K562 (cell line): ENCODE data around the gene TFAP2A. TPM values are rescaled to one million over a fixed set of nuclear protein-coding genes. Genes with fewer than 3 reads are reported as not detected.

Source experiments
- ATAC-seq: fragments of 200-7000 bp; cut with Tn5 transposase; 3 replicates; pipeline ENCODE4 v1.9.1; 2020; ENCODE audit warnings: moderate library complexity
- BruUV-seq: library from RNA; stranded (reverse); fragments of 400-500 nt; replicated peaks from 2 replicates; lab custom pipeline; 2021; lab: Mats Ljungman, UMichigan
- CTCF ChIA-PET: fragments of 300-600 bp; formaldehyde crosslinking; extraction: SDS; loops from one replicate; lab custom pipeline; 2021; ENCODE audit warnings: low intra/inter-chr PET ratio; lab: Yijun Ruan, JAX
- POLR2A ChIA-PET: fragments of 300-600, 350-650 bp; sonication (Branson Sonifier 250); formaldehyde crosslinking; extraction: SDS; loops from one replicate; lab custom pipeline; 2021; ENCODE audit warnings: antibody characterized with exemption, inconsistent platforms; lab: Yijun Ruan, JAX
- DNase-seq, 4 experiments: peaks; one replicate each; pipeline versions ENCODE4 v3.0.0 to v3.0.0-alpha.2; 2011 to 2018; ENCODE audit warnings: low spot score in 3 of 4, mixed read lengths in 3 of 4; ENCODE audit errors: extremely low read depth in 1 of 4
- FAIRE-seq: peaks from 2 replicates; lab custom pipeline; 2011; peaks lifted over from hg19 to GRCh38; lab: Jason Lieb, UNC
- H2AFZ ChIP-seq: 2 replicates; pipeline ENCODE4 v1.6.0; 2011; ENCODE audit warnings: low read depth, low read length, control low read depth, inconsistent platforms
- H3K27ac ChIP-seq: fragments of 200-600 bp; 3 replicates; pipeline ENCODE4 v1.8.0; 2011; ENCODE audit warnings: low read depth, mild to moderate bottlenecking, control low read depth, inconsistent platforms, low read length, moderate library complexity, mixed read lengths; ENCODE audit errors: extremely low read depth
- H3K27me3 ChIP-seq, 2 experiments: fragments of 300-600 bp in 1 of 2; 2 replicates in 1 of 2; 3 replicates in 1 of 2; pipeline versions ENCODE4 v1.6.0 to v1.8.0; 2011; ENCODE audit warnings: inconsistent platforms in 2 of 2, low read length in 2 of 2, mild to moderate bottlenecking in 1 of 2, mixed read lengths in 1 of 2, moderate library complexity in 1 of 2; ENCODE audit not compliant: control insufficient read depth in 2 of 2, insufficient read depth in 2 of 2
- H3K36me3 ChIP-seq: fragments of 300-600 bp; 3 replicates; pipeline ENCODE4 v1.8.0; 2011; ENCODE audit warnings: mild to moderate bottlenecking, low read length, inconsistent platforms; ENCODE audit not compliant: control insufficient read depth, insufficient read depth
- H3K4me1 ChIP-seq, 2 experiments: fragments of 200-600 bp in 1 of 2; replicated peaks in 1 of 2; 2 replicates in 1 of 2; 3 replicates in 1 of 2; pipeline versions ENCODE4 v1.5.1 to v1.8.0; 2011; ENCODE audit warnings: inconsistent platforms in 2 of 2, low read length in 2 of 2, mild to moderate bottlenecking in 1 of 2, mixed read lengths in 1 of 2, moderate library complexity in 1 of 2; ENCODE audit not compliant: control insufficient read depth in 2 of 2, insufficient read depth in 2 of 2
- H3K4me2 ChIP-seq: 2 replicates; pipeline ENCODE4 v1.6.1; 2011; ENCODE audit warnings: low read length, control low read depth, inconsistent platforms, mixed read lengths; ENCODE audit not compliant: insufficient read depth
- H3K4me3 ChIP-seq: fragments of 200-600 bp; sonication (generic), shearing (Covaris generic); 2 replicates; pipeline ENCODE4 v1.5.1; 2016; ENCODE audit warnings: control low read depth, inconsistent platforms
- H3K79me2 ChIP-seq: fragments of 200-600 bp; 3 replicates; pipeline ENCODE4 v1.8.0; 2011; ENCODE audit warnings: low read length, inconsistent platforms; ENCODE audit not compliant: control insufficient read depth, insufficient read depth
- H3K9ac ChIP-seq, 2 experiments: 2 replicates each; pipeline versions ENCODE4 v1.6.0 to v1.6.1; 2011; ENCODE audit warnings: low read depth in 2 of 2, low read length in 2 of 2, control low read depth in 1 of 2, inconsistent platforms in 1 of 2, mild to moderate bottlenecking in 1 of 2, mixed read lengths in 1 of 2; ENCODE audit not compliant: insufficient read depth in 1 of 2
- H3K9me1 ChIP-seq: one replicate; pipeline ENCODE4 v1.6.0; 2011; ENCODE audit warnings: inconsistent platforms, mild to moderate bottlenecking, low read length, moderate library complexity; ENCODE audit not compliant: control insufficient read depth, insufficient read depth
- H3K9me3 ChIP-seq: replicated peaks from 2 replicates; pipeline ENCODE4 v1.5.1; 2011; ENCODE audit warnings: low read depth, low read length, inconsistent platforms; ENCODE audit not compliant: control insufficient read depth, insufficient read depth
- H4K20me1 ChIP-seq: replicated peaks from 2 replicates; pipeline ENCODE4 v1.6.1; 2011; ENCODE audit warnings: low read length, inconsistent platforms, mixed read lengths; ENCODE audit not compliant: control insufficient read depth, insufficient read depth
- FIP1L1 ChIP-seq: fragments of 200-400 bp; formaldehyde crosslinking; IDR thresholded peaks from 2 replicates; pipeline ENCODE4 v1.6.1; 2018; ENCODE audit warnings: mild to moderate bottlenecking, low read depth, low read length; ENCODE audit not compliant: poor library complexity, severe bottlenecking
- MCM3 ChIP-seq: fragments of 450-650 bp; IDR thresholded peaks from 2 replicates; pipeline ENCODE4 v1.6.1; 2016
- WGBS: fragments of 100-300 bp; shearing (Covaris generic); methylation state at CpG from one replicate; pipeline ENCODE4 v1.1.6; 2016; ENCODE audit warnings: low coverage, mixed read lengths; ENCODE audit not compliant: insufficient coverage; ENCODE audit errors: missing lambda C conversion rate; 5-methylcytosine and 5-hydroxymethylcytosine counted together
- in situ Hi-C: fragments of 300-500 bp; cut with MboI; formaldehyde crosslinking; loops from 4 replicates; pipeline ENCODE4 v1.15.0; 2018; ENCODE audit warnings: inconsistent platforms, mixed read lengths
- intact Hi-C: fragments of 100-400 bp; cut with micrococcal nuclease; formaldehyde crosslinking; loops from 2 replicates; pipeline ENCODE4 v1.14.2; 2022
- polyA plus RNA-seq, 8 experiments: library from polyadenylated mRNA; depleted of rRNA in 4 of 8; stranded (reverse) in 5 of 8; unstranded in 3 of 8; fragments of >200 nt; fragmentation: Nextera tagmentation in 2 of 8; fragmentation: Illumina TruSeq in 1 of 8; extraction: Ambion mirVana in 2 of 8; extraction: Trizol in 1 of 8; gene quantifications; 2 replicates each; pipeline versions ENCODE4 v1.2.1 to v1.2.3, GENCODE V29; 2011 to 2014; ENCODE audit warnings: inconsistent platforms in 1 of 8, missing spikeins in 1 of 8
- total RNA-seq, 7 experiments: library from RNA; depleted of rRNA in 6 of 7; stranded (reverse); fragments of >200 nt in 6 of 7; fragmentation: Illumina TruSeq in 2 of 7; extraction: Trizol in 2 of 7; gene quantifications; 2 replicates each; pipeline versions ENCODE4 v1.2.1 to v1.2.3, GENCODE V29; 2011 to 2021; ENCODE audit warnings: low replicate concordance in 1 of 7
- TF ChIP-seq, protein P1 (sequence below): fragments of 450-650 bp; IDR thresholded peaks from 2 replicates; pipeline ENCODE4 v1.6.1; 2018; ENCODE audit warnings: mild to moderate bottlenecking, low read depth; ENCODE audit not compliant: partially characterized antibody

The TFAP2A gene
- total and polyA plus RNA-seq, 9 of the 15 experiments (the other 6 are each of a cell fraction or from before 2014, with no cell fraction given), result 0.14 to 0.53 (median 0.19) TPM; not detected in 1

DNA sequence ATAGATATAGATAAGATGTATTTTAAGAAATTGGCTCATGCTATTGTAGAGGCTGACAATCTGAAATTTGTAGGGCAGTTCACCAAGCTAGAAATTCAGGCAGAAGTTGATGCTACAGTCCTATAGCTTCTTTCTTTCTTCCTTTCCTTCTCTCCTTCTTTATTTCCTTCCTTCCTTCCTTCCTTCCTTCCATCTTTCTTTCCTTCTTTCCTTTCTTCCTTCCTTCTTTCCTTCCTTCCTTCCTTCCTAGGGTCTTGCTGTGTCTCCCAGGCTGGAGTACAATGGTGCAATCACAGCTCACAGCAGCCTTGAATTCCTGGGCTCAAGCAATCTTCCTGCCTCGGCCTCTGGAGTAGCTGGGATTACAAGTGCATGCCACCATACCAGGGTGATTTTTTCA, 55.3 kb downstream of the TFAP2A start:
- no peaks in the 10 kb centered on the region for H3K79me2 ChIP-seq
- no peak overlapping the region for H3K4me2 ChIP-seq
- no peak for DNase-seq
- CTCF ChIA-PET, result no interaction called here
- no peaks in the 10 kb centered on the region for H3K27me3 ChIP-seq
- H3K4me1 ChIP-seq, result no peaks in the 10 kb centered on the region
- intact Hi-C loops, result no loop called here
- no TSS peak for BruUV-seq
- TF ChIP-seq FIP1L1 (no peak), MCM3 (0 out of 2 replicates have a peak, but pooled peaks have one; percentile 56)
- TF ChIP-seq, protein P1, sequence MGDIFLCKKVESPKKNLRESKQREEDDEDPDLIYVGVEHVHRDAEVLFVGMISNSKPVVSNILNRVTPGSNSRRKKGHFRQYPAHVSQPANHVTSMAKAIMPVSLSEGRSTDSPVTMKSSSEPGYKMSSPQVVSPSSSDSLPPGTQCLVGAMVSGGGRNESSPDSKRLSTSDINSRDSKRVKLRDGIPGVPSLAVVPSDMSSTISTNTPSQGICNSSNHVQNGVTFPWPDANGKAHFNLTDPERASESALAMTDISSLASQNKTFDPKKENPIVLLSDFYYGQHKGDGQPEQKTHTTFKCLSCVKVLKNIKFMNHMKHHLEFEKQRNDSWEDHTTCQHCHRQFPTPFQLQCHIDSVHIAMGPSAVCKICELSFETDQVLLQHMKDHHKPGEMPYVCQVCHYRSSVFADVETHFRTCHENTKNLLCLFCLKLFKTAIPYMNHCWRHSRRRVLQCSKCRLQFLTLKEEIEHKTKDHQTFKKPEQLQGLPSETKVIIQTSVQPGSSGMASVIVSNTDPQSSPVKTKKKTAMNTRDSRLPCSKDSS, result no peak
- TF ChIP-seq, all 486 proteins: peak for 1
- Histone ChIP-seq H3K9me3 (no peaks in the 10 kb centered on the region), H3K9ac (no peak overlapping the region), H3K4me3 (no peak overlapping the region), H3K27ac (no peak overlapping the region), H3K9me1 (no peaks in the 10 kb centered on the region), H3K36me3 (no peaks in the 10 kb centered on the region), H4K20me1 (no peaks in the 10 kb centered on the region), H2AFZ (no peak overlapping the region)
- in situ Hi-C loops, result no loop called here
- 8% methylated on average over 1 of the region's 1 CpG for WGBS
- POLR2A ChIA-PET, result interaction anchor here (0.7 to 2.0 kb wide), 5 partner anchors 9 to 46 kb away, joined by 3 to 7 read pairs (median 4); no protein-coding TSS in a partner anchor
- no peak for ATAC-seq
- FAIRE-seq, result no peak
